Transverse colon (tissue), 4 donors: ENCODE results near the gene PCSK5. TPM values are rescaled to one million over a fixed set of nuclear protein-coding genes. Genes with fewer than 3 reads are reported as not detected.
"Not testable (repeated sequence)": the region's sequence is repeated elsewhere in the genome, so short reads cannot be mapped to it uniquely, and the experiment has no call there.

Experiments
- DNase-seq: peaks from one replicate; pipeline ENCODE4 v3.0.0-alpha.2; 2019
- H3K27ac ChIP-seq, 4 donors: fragments of 200-600 bp; sonication (generic); 2 replicates each; pipeline ENCODE4 v1.5.1; 2016 to 2018; ENCODE audit warnings: inconsistent platforms in 4 of 4
- H3K27me3 ChIP-seq: fragments of 200-600 bp; sonication (generic); 2 replicates; pipeline ENCODE4 v1.5.1; 2017; ENCODE audit warnings: inconsistent platforms
- H3K36me3 ChIP-seq, 4 donors: fragments of 200-600 bp; sonication (generic); 2 replicates each; pipeline ENCODE4 v1.5.1; 2017 to 2019; ENCODE audit warnings: inconsistent platforms in 4 of 4
- H3K4me1 ChIP-seq, 4 donors: fragments of 200-600 bp; sonication (generic); 2 replicates each; pipeline ENCODE4 v1.5.1; 2017 to 2020; ENCODE audit warnings: inconsistent platforms in 4 of 4
- H3K4me3 ChIP-seq, 4 donors: fragments of 200-600 bp; sonication (generic); 1 replicate in 1 of 4; 2 replicates in 3 of 4; pipeline versions ENCODE4 v1.5.1 to v1.6.1; 2017 to 2019; ENCODE audit warnings: inconsistent platforms in 4 of 4
- H3K9me3 ChIP-seq, 2 donors: fragments of 200-600 bp; sonication (generic); 2 replicates each; pipeline ENCODE4 v1.5.1; 2017 to 2019; ENCODE audit warnings: inconsistent platforms in 2 of 2
- EP300 ChIP-seq: sonication (generic); formaldehyde crosslinking; IDR thresholded peaks from one replicate; pipeline ENCODE4 v1.6.1; 2017; ENCODE audit warnings: antibody characterized with exemption, low read depth
- POLR2A ChIP-seq: fragments of 450-650 bp; IDR thresholded peaks from one replicate; pipeline ENCODE4 v1.6.1; 2016; ENCODE audit warnings: antibody characterized with exemption, mild to moderate bottlenecking, moderate library complexity
- POLR2AphosphoS5 ChIP-seq, 3 donors: sonication (generic); formaldehyde crosslinking; IDR thresholded peaks; one replicate each; pipeline ENCODE4 v1.6.1; 2016; ENCODE audit warnings: antibody characterized with exemption in 3 of 3
- WGBS, 2 donors: methylation state at CpG; one replicate each; pipeline ENCODE4 v1.1.5; 2018; ENCODE audit warnings: low coverage in 1 of 2; 5-methylcytosine and 5-hydroxymethylcytosine counted together
- in situ Hi-C, 4 donors: fragments of 200-750 bp; cut with MboI; loops; one replicate each; pipeline versions ENCODE4 v1.15.0 to v1.15.1; 2017; ENCODE audit warnings: low sequenced_read_pairs in 3 of 4, low pct_ligation_motif_present in 1 of 4, low pct_unique_long_range_greater_than_20kb in 1 of 4
- intact Hi-C: fragments of 100-400 bp; cut with DNase I; formaldehyde crosslinking; loops from one replicate; pipeline ENCODE4 v1.15.1; 2023; ENCODE audit warnings: low total_unique reads
- total RNA-seq, 4 donors: library from RNA; depleted of rRNA; stranded (reverse); fragments of >200 nt; gene quantifications; one replicate each; pipeline ENCODE4 v1.1.0, GENCODE V29; 2016
- TF ChIP-seq, protein P1 (sequence below), 5 experiments: fragments of 200-600 bp in 3 of 5; fragments of 450-650 bp in 2 of 5; sonication (generic) in 3 of 5; IDR thresholded peaks; 1 replicate in 2 of 5; 2 replicates in 3 of 5; pipeline ENCODE4 v1.5.1; 2016 to 2017; ENCODE audit warnings: antibody characterized with exemption in 5 of 5, inconsistent platforms in 3 of 5, mild to moderate bottlenecking in 2 of 5, moderate library complexity in 1 of 5

The PCSK5 gene
- total RNA-seq, 4 donors from 2014 or later = 110 to 248 (median 127) TPM

DNA sequence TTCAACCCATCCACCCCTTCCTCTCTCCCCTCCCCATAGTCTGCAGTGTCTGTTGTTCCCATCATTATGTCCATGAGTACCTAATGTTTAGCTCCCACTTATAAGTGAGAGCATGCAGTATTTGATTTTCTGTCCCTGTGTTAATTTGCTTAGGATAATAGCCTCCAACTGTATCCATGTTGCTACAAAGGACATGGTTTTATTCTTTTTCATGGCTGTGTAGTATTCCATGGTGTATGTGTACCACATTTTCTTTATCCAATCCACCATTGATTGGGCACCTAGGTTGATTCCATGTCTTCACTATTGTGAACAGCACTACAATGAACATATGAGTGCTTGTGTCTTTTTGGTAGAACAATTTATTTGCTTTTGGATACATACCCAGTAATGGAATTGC lies 187.1 kb downstream of the PCSK5 start:
- Histone ChIP-seq H3K4me3 (no peak overlapping the region), H3K9me3 (peaks cover 0 to 7% of the 10 kb centered on the region in 2 donors), H3K36me3 (peaks cover 0 to 31% (median 7%) of the 10 kb centered on the region in 4 donors), H3K27me3 (no peaks in the 10 kb centered on the region), H3K4me1 (no peaks in the 10 kb centered on the region), H3K27ac (no peak overlapping the region)
- intact Hi-C loops = no loop called here
- DNase-seq = no peak
- TF ChIP-seq POLR2A (no peak), POLR2AphosphoS5 (IDR thresholded peaks at IDR 0.05) (no peak), EP300 (no peak)
- TF ChIP-seq, protein P1, sequence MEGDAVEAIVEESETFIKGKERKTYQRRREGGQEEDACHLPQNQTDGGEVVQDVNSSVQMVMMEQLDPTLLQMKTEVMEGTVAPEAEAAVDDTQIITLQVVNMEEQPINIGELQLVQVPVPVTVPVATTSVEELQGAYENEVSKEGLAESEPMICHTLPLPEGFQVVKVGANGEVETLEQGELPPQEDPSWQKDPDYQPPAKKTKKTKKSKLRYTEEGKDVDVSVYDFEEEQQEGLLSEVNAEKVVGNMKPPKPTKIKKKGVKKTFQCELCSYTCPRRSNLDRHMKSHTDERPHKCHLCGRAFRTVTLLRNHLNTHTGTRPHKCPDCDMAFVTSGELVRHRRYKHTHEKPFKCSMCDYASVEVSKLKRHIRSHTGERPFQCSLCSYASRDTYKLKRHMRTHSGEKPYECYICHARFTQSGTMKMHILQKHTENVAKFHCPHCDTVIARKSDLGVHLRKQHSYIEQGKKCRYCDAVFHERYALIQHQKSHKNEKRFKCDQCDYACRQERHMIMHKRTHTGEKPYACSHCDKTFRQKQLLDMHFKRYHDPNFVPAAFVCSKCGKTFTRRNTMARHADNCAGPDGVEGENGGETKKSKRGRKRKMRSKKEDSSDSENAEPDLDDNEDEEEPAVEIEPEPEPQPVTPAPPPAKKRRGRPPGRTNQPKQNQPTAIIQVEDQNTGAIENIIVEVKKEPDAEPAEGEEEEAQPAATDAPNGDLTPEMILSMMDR (IDR thresholded peaks at IDR 0.05) = no peak
- in situ Hi-C loops = no loop called here

DNA sequence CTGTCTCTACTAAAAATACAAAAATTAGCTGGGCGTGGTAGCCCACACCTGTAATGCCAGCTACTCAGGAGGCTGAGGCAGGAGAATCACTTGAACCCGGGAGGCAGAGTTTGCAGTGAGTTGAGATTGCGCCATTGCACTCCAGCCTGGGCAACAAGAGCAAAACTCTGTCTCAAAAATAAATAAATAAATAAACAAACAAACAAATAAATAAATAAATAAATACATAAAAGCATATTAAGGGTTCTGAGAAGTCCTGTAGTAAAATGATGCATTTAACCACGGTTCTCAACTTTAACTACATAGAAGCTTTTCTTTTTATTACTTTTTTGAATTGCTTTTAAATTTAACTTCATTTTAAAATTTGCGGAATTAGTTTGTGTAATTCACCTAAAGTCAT lies 190.8 kb downstream of the PCSK5 start:
- H3K27ac ChIP-seq, DNase-seq, H3K27me3 ChIP-seq, H3K9me3 ChIP-seq, intact Hi-C loops, H3K4me1 ChIP-seq, in situ Hi-C loops, H3K4me3 ChIP-seq: not testable (repeated sequence)
- H3K36me3 ChIP-seq = peaks cover 0 to 25% (median 3%) of the 10 kb centered on the region in 4 donors
- WGBS, 2 donors = 93 to 100% methylated on average over 4 to 5 of the region's 5 CpGs

DNA sequence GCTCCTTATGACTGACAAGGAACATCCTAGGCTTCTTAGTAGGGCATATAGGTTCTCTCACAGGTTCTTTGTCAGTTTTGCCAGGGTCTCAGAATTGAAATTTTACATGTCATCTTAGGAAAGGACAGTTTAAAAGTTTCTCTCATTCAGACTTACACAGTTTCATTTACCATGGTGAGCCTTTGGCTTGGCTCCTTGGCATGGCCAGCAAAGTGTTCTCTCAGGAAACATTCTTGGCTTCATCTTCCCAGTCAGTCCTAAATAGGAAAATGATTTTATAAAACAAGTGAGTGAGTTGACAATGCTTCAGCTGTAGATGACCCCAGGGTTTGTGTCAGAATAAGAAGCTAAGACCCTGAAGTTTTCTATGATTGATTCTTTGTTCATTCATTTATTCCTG lies 191.6 kb downstream of the PCSK5 start:
- intact Hi-C loops (no loop called here), in situ Hi-C loops (no loop called here)
- TF ChIP-seq POLR2A = no peak
- Histone ChIP-seq H3K4me3 (no peak overlapping the region), H3K27ac (no peak overlapping the region), H3K4me1 (no peaks in the 10 kb centered on the region), H3K9me3 (peaks cover 0 to 7% of the 10 kb centered on the region in 2 donors), H3K36me3 (peaks cover 0 to 23% (median 3%) of the 10 kb centered on the region in 4 donors), H3K27me3 (no peaks in the 10 kb centered on the region)
- DNase-seq = no peak

DNA sequence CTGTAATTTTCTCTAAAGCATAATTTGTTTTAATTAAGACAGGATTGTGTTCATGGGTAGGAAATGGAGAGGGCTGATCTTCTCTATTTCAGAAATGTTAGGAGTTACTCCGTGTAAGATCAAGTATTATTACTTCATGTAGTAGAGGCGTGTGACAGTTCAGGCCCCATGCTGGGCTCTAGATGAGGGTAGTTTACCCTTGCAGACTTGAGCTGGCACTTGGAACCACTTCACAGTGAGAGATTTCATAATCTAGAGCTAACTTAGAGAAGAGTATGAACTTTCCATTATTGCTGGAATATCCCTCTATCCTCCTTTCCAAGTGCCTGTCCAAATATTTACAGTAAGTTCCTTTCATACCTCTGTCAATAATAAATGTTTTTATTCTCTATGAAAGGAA lies 195.1 kb downstream of the PCSK5 start:
- TF ChIP-seq POLR2AphosphoS5 (IDR thresholded peaks at IDR 0.05) (no peak), POLR2A (no peak), EP300 (no peak)
- TF ChIP-seq, protein P1 (IDR thresholded peaks at IDR 0.05) = no peak
- H3K4me3 ChIP-seq = no peak overlapping the region
- peaks cover 0 to 4% (median 0%) of the 10 kb centered on the region in 4 donors for H3K36me3 ChIP-seq
- DNase-seq = no peak
- in situ Hi-C loops = no loop called here
- WGBS, 2 donors = 85 to 93% methylated on average over 2 of the region's 2 CpGs
- H3K27ac ChIP-seq = no peak overlapping the region
- intact Hi-C loops = no loop called here
- no peaks in the 10 kb centered on the region for H3K4me1 ChIP-seq
- no peaks in the 10 kb centered on the region for H3K9me3 ChIP-seq
- no peaks in the 10 kb centered on the region for H3K27me3 ChIP-seq

DNA sequence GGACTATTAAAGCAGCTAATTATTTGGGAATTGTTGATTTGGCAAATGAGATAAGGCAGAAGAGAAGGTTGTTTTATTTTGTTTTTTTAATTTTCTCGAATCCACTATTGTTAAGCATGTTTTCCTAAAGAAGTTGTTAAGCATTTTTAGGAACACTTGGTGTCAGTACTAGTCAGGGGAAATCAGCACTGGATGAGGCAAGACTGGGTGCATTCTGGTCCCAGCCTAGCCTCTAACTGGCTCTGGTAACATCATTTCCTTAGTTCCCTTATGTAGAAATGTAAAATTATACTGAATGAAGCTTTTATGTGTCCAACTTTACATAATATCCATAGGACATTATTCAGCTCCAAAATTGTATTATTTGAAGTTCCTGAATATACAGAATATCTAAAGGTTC lies 196.1 kb downstream of the PCSK5 start:
- no peaks in the 10 kb centered on the region for H3K9me3 ChIP-seq
- in situ Hi-C loops = no loop called here
- intact Hi-C loops = no loop called here
- H3K27me3 ChIP-seq = no peaks in the 10 kb centered on the region
- DNase-seq = no peak
- no peak overlapping the region for H3K4me3 ChIP-seq
- peaks cover 0 to 3% (median 0%) of the 10 kb centered on the region in 4 donors for H3K36me3 ChIP-seq
- 64 to 83% methylated on average over 1 of the region's 1 CpG for WGBS, 2 donors
- H3K4me1 ChIP-seq = no peaks in the 10 kb centered on the region
- no peak overlapping the region for H3K27ac ChIP-seq
- TF ChIP-seq, protein P1 (IDR thresholded peaks at IDR 0.05) = no peak
- no peak for TF ChIP-seq POLR2A
- TF ChIP-seq EP300 = no peak
- TF ChIP-seq POLR2AphosphoS5 (IDR thresholded peaks at IDR 0.05) = no peak
